ENCODE data around the gene ZNF777. TPM values are rescaled to one million over a fixed set of nuclear protein-coding genes. Genes with fewer than 3 reads are reported as not detected.
A peak's percentile ranks its signal among the peaks of the same experiment; 100 is the strongest.
"Not testable (repeated sequence)": the region's sequence is repeated elsewhere in the genome, so short reads cannot be mapped to it uniquely, and the experiment has no call there.

ZNF777 gene
- total RNA-seq, 1 donor from 2014 or later: 19.0 TPM

DNA sequence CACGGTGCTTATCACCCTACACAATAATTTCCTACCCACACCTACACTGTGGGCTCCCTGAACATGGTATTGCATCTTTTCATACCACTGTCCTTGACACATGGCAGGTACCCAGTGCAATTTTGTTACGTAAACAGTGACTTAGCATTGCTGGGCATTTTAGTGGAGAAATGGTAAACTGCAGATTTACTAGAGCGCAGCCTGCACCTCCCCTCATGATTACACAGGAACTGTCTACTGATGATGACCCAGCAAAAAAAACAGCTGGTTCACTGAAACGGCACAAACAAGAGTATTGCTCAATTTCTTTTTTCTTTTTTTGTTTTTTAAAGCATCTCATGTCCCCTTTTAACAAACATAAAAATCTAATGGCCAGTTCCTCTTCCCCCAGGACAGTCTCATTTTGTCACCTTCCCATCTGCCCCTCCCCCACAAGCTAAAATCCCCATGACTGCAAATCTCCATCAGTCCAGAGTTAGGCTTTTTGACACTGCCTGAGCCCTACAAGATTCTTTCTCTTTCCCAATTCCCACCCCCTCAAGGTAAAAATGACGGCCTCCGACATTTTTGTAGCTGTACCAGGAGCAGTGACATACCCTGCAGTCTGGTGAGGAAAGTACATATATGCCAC, 34.0 kb upstream of the ZNF777 start:
- H3K36me3 Mint-ChIP-seq (ENCODE audit: low read depth): peaks cover 32% of the 10 kb centered on the region
- H3K4me3 Mint-ChIP-seq: peak overlapping the region; percentile 61
- no peaks in the 10 kb centered on the region for H3K27me3 Mint-ChIP-seq (ENCODE audit: insufficient read depth)

DNA sequence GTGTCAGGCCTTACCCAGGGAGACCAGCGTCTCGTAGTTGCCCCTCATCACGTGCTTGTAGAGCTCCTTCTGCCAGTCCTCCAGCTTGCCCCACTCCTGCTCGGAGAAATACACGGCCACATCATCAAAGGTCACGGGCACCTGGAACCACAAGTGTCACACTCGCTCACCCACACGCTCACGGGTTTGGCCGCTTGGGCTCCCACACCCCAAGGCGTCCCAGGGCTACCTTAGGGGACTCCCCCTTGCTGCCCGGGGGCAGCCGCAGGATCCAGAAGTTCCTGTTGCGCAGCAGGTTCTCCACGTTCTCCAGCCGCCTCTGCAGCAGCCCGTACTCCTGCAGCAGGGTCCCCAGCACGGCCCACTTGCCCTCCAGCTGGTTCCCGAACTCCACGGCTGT, 33.1 kb upstream of the ZNF777 start:
- H3K9me3 Mint-ChIP-seq; DNase-seq (ENCODE audit: low spot score); H3K27ac Mint-ChIP-seq; H3K4me3 Mint-ChIP-seq; H3K27me3 Mint-ChIP-seq (ENCODE audit: insufficient read depth): not testable (repeated sequence)
- Mint-ChIP-seq H3K4me1 (ENCODE audit: low read depth) (peaks cover 25% of the 10 kb centered on the region), H3K36me3 (ENCODE audit: low read depth) (peaks cover 38% of the 10 kb centered on the region)
- intact Hi-C loops (cut with micrococcal nuclease): loop anchor here (10.0 kb wide), 1 partner anchor 179 kb away; no protein-coding TSS in a partner anchor

More for the DNA sequence above, 34.0 kb upstream of the ZNF777 start:
- intact Hi-C loops (cut with micrococcal nuclease): loop anchor here (5.0 to 10.0 kb wide), 6 partner anchors 180 to 508 kb away; partner anchors contain the start of genes ZNF282 and ZNF398
- DNase-seq (ENCODE audit: low spot score): no peak
- H3K4me1 Mint-ChIP-seq (ENCODE audit: low read depth): peaks cover 31% of the 10 kb centered on the region
- H3K27ac Mint-ChIP-seq: no peak overlapping the region
- no peaks in the 10 kb centered on the region for H3K9me3 Mint-ChIP-seq

DNA sequence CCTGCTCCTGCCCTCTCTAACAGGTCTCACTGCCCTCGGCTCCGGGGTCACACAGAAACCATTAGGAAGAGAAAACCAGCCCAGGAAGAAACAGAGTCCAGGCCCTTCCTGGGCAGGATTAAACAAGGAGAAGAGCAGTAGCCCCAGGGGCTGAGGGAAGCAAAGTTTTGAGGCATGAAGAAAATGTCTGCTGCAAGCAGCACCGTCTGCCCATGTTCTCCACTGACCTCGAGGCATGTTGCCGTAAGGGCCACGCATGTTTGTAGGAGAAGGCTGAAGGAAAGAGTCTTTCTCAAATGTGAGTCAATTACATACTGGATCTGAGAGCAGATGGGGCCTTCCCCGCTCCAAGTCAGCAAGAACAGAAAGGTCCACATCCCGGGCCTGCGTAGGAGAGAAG, 32.5 kb upstream of the ZNF777 start:
- Mint-ChIP-seq H3K27ac (no peak overlapping the region), H3K4me3 (no peak overlapping the region), H3K4me1 (ENCODE audit: low read depth) (peaks cover 25% of the 10 kb centered on the region), H3K9me3 (no peaks in the 10 kb centered on the region), H3K36me3 (ENCODE audit: low read depth) (peaks cover 41% of the 10 kb centered on the region), H3K27me3 (ENCODE audit: insufficient read depth) (no peaks in the 10 kb centered on the region)
- DNase-seq (ENCODE audit: low spot score): no peak
- intact Hi-C loops (cut with micrococcal nuclease): loop anchor here (10.0 kb wide), 1 partner anchor 179 kb away; no protein-coding TSS in a partner anchor

DNA sequence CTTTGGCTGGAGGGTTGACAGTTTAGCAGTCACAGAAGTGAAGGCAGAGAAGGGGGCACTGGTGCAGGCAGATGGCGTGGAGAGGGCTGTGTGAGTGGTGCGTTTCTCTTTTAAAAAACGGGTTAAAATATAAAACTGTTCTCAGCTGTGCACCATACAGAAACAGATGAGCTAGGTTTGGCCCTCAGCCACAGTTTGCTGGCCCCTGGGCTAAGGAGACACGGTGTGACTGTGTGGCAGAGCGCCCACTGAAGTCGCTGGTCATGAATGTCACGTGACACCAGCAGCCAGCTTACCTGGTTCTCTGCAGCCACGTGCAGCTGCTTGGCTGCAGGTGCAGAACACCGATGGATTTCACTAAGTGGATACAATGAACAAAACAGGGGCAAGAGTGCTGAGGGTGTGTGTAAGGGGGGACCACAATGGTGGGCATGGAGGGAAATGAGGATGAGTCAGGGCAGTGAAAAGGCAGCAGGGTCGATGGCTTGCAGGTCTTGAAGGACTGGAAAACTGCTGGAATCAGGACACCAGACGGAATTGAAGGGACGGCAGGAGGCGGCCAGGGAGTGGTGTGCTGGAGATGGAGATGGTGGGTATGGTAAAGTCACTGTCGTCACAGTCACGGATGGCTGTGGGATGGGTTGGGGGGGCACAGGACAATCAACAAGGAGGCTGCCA, 29.4 kb upstream of the ZNF777 start:
- Mint-ChIP-seq H3K27me3 (ENCODE audit: insufficient read depth) (no peaks in the 10 kb centered on the region), H3K27ac (no peak overlapping the region), H3K4me1 (ENCODE audit: low read depth) (peaks cover 9% of the 10 kb centered on the region), H3K9me3 (no peaks in the 10 kb centered on the region), H3K36me3 (ENCODE audit: low read depth) (peaks cover 61% of the 10 kb centered on the region), H3K4me3 (no peak overlapping the region)
- DNase-seq (ENCODE audit: low spot score): no peak
- intact Hi-C loops (cut with micrococcal nuclease): loop anchor here (10.0 kb wide), 1 partner anchor 175 kb away; no protein-coding TSS in a partner anchor

DNA sequence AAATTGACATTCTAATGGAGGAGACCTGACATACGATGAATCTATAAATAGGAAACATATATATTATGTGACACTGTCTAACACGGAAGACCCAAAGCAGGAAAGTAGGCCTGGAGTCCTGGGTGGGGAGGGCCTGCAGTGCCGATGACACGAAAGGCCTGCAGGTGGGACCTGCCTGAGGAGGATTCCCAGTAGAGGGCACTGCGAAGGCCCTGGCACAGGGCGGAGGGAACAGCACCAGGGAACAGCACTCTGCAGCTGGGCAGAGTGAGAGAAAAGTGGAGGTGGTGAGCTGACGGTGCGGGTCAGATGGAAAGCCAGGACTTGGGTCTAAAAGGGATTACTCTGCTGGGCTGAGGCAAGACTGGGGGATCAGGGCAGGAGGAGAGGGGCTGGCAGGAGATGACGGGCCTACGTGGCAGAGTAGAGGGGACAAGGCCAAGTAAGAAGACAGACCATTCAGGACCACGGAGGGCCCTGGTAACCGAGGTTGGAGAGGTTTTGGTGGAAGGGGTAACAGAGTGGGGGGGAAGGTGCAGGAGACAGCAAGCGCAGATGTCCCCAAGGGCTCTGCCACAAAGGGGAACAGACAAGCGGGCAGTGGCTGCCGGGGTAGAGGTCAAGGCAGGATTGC, 28.6 kb upstream of the ZNF777 start:
- intact Hi-C loops (cut with micrococcal nuclease): loop anchor here (10.0 kb wide), 1 partner anchor 175 kb away; no protein-coding TSS in a partner anchor
- peaks cover 2% of the 10 kb centered on the region for H3K4me1 Mint-ChIP-seq (ENCODE audit: low read depth)
- no peak overlapping the region for H3K27ac Mint-ChIP-seq
- no peaks in the 10 kb centered on the region for H3K27me3 Mint-ChIP-seq (ENCODE audit: insufficient read depth)
- no peaks in the 10 kb centered on the region for H3K9me3 Mint-ChIP-seq
- no peak for DNase-seq (ENCODE audit: low spot score)
- H3K36me3 Mint-ChIP-seq (ENCODE audit: low read depth): peaks cover 60% of the 10 kb centered on the region
- no peak overlapping the region for H3K4me3 Mint-ChIP-seq

DNA sequence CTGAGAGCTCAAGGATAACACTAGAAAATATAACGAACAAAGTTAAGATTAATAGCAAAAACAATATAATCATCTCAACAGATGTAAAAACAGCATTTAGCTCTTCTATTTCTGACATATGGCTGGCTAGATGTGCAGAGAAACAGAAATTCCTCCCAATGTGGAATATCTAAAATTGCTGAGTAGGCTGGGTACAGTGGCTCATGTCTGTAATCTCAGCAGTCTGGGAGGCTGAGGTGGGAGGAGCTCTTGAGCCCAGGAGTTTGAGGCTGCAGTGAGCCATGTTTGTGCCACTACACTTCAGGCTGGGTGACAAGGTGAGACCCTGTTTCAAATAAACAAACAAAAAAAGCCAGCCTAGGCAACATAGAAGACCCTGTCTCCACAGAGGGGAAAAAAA, 18.7 kb upstream of the ZNF777 start:
- DNase-seq (ENCODE audit: low spot score): no peak
- no peaks in the 10 kb centered on the region for H3K4me1 Mint-ChIP-seq (ENCODE audit: low read depth)
- no peaks in the 10 kb centered on the region for H3K27me3 Mint-ChIP-seq (ENCODE audit: insufficient read depth)
- no peak overlapping the region for H3K27ac Mint-ChIP-seq
- peaks cover 11% of the 10 kb centered on the region for H3K9me3 Mint-ChIP-seq
- H3K36me3 Mint-ChIP-seq (ENCODE audit: low read depth): peaks cover 28% of the 10 kb centered on the region
- intact Hi-C loops (cut with micrococcal nuclease): no loop called here
- H3K4me3 Mint-ChIP-seq: no peak overlapping the region

DNA sequence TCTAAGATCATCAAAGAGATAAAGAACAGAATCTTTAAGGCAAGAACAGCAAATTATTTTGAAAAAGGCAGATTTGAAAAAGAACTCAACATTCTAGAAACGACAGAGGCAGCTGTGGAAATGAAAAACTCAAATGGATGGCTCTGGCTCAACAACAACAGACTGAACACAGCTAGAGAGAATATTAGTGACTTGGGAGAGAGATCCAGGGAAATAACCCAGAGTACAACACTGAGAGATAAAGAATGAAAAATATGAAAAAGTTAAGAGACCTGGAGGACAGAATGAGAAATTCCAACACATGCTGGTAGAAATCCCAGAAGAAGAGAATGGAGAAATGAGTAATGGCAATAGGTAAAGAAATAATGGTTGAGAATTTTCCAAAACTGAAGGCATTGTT, 17.9 kb upstream of the ZNF777 start:
- no peaks in the 10 kb centered on the region for H3K27me3 Mint-ChIP-seq (ENCODE audit: insufficient read depth)

DNA sequence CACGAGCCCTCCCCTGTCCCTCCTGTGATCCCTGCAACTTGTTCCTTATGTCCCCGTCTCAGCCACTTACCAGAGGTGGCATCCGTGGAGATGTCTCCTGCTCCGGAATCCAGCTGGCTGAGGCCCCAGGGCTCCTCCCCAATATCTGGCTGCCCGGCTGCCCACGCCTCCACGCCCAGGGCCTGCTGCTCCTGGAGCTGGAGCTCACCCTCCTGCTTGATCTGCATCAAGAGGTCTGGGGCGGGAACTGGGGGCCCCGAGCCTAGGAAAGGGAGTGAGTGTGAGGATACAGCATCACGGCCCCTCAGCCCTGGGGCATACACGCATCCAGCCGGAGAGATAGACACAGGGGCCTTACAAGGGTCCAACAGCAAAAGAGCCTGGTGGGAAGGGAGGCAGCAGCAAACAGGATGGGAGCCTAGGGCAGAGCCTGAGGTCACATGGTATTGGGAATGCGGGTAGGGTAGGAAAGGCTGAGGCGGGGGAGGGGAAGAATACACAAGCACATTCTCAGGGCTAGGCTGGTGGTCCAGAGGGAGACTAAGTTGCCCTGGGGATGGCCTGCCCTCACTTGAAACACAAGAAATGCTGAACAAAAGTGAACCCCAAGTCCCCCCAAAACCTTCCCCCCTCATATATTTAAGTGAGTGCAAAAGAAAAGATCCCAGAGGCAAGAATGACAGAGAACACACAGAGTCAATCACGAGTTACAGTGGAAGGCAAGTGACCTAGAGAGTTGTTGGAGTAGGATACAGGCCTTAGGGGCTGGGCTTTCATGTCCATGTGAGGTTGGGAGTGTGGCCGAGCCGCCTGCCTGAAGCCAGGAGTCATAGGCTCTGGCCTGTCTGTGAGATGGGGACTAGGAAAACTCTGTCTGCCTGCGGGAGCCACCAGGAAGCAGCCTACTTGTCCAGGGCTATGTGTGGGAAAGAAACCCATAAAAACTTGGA, 16.9 kb upstream of the ZNF777 start:
- DNase-seq (ENCODE audit: low spot score): no peak

More for the DNA sequence above, 17.9 kb upstream of the ZNF777 start:
- Mint-ChIP-seq H3K27ac (no peak overlapping the region), H3K9me3 (peaks cover 11% of the 10 kb centered on the region), H3K4me1 (ENCODE audit: low read depth) (no peaks in the 10 kb centered on the region), H3K36me3 (ENCODE audit: low read depth) (peaks cover 29% of the 10 kb centered on the region), H3K4me3 (no peak overlapping the region)
- intact Hi-C loops (cut with micrococcal nuclease): no loop called here
- no peak for DNase-seq (ENCODE audit: low spot score)

DNA sequence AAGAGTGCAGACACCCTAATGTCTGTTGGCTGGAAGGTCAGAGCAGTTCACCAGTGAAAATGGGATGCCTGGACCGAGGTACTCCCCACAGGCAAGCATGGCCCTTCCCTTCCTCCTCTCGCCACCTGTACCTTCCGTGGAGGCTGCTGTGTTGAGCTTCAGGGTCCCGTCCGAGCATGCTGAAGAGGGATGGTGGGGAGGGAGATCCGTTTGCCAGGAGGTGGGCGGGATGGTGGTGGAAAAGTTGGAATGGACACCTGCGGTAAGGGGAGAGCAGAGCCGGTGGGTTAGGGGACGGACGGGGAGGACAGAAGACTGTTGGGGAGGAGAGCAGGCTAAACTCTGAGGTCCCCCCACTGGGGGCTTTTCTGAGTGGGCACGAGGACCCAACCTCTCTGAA, 15.9 kb upstream of the ZNF777 start:
- no peaks in the 10 kb centered on the region for H3K4me1 Mint-ChIP-seq (ENCODE audit: low read depth)
- H3K27ac Mint-ChIP-seq: no peak overlapping the region
- no peak for DNase-seq (ENCODE audit: low spot score)
- intact Hi-C loops (cut with micrococcal nuclease): no loop called here
- H3K36me3 Mint-ChIP-seq (ENCODE audit: low read depth): peaks cover 39% of the 10 kb centered on the region
- H3K27me3 Mint-ChIP-seq (ENCODE audit: insufficient read depth): no peaks in the 10 kb centered on the region
- H3K4me3 Mint-ChIP-seq: no peak overlapping the region
- peaks cover 11% of the 10 kb centered on the region for H3K9me3 Mint-ChIP-seq

More for the DNA sequence above, 16.9 kb upstream of the ZNF777 start:
- Mint-ChIP-seq H3K27me3 (ENCODE audit: insufficient read depth) (no peaks in the 10 kb centered on the region), H3K27ac (no peak overlapping the region), H3K4me1 (ENCODE audit: low read depth) (no peaks in the 10 kb centered on the region), H3K4me3 (no peak overlapping the region), H3K9me3 (peaks cover 11% of the 10 kb centered on the region), H3K36me3 (ENCODE audit: low read depth) (peaks cover 34% of the 10 kb centered on the region)
- intact Hi-C loops (cut with micrococcal nuclease): no loop called here

DNA sequence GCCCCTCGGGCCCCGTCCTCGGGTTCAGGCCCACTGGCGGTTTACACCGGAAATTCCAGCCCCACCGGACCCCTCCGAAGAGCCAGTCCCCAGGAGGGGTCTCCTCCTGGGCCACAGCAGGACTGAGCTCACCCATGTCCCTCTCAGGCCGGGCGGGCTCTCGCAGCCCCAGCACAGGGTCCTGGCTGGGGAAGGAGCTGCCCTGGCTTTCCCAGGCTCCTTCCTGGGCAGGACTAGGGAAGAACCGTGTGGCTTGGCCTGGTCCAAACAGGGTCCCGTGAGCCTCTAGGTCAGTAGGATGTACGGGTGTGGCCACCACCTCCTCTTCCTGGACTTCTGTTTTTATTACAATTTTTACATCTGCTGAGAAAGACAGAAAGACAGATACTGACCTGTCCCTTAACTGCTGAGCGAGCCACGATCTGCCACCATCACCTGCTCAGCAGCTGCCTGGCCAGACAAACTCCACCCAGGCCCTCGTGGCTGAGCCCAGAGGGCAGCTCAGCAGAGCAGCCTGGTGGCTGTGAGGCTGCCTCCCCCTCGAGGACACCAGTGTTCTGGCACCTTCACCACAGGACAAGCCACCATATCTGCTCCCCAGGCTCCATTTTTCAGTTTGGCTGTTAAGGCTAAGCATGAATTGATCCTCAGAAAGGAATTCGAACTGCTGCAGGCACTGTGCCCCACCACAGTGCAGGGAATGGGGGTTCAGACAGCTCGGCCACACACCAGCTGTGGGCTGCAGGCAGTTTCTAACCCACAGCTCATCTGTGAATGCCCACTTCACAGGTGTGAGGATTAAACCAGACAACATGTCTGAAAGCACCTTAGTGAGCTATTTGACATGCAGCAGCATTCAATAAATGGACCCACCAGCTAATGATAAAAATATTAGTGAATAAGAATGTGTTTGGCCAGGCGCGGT, 14.5 kb upstream of the ZNF777 start:
- no peak for DNase-seq (ENCODE audit: low spot score)
- intact Hi-C loops (cut with micrococcal nuclease): no loop called here
- H3K36me3 Mint-ChIP-seq (ENCODE audit: low read depth): peaks cover 44% of the 10 kb centered on the region
- peaks cover 11% of the 10 kb centered on the region for H3K9me3 Mint-ChIP-seq
- H3K4me3 Mint-ChIP-seq: no peak overlapping the region
- no peaks in the 10 kb centered on the region for H3K4me1 Mint-ChIP-seq (ENCODE audit: low read depth)
- H3K27ac Mint-ChIP-seq: no peak overlapping the region
- H3K27me3 Mint-ChIP-seq (ENCODE audit: insufficient read depth): no peaks in the 10 kb centered on the region

DNA sequence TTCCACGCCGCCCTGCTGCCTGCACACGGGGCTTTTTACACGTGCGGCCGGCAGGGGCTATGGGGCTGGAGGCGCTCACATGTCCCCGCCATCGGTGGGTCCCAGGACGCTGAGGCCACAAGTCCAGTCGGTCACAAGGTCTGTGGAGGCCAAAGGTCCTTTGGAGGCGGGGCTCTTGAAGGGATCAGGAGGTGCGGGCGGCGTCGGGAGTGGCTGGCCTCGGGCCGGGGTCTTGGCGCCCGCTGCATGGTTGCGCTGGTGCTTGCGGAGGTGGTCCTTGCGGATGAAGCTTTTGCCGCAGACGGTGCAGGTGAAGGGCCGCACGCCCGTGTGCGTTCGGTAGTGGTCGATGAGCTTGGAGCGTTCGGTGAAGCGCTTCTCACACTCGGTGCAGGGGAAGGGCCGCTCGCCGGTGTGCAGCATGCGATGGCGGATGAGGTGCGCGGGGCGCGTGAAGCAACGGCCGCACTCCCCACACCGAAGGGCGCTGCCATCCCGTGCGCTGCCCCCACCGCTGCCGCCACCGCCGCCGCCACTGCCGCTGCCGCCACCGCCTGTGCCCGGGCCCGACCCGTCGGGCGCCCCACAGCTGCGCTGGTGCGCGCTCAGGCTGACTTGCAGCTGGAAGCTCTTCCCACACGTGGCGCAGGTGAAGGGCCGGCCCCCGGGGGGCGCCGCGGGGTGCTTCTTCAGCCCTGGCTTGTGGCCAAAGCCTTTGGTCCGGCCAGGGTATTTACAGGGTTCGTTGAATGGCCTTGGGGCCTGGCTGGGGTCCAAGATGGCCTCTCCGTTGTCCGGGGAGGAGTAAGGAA, 13.7 kb upstream of the ZNF777 start:
- H3K36me3 Mint-ChIP-seq (ENCODE audit: low read depth): peaks cover 49% of the 10 kb centered on the region

More for the DNA sequence above, 13.7 kb upstream of the ZNF777 start:
- H3K27me3 Mint-ChIP-seq (ENCODE audit: insufficient read depth): no peaks in the 10 kb centered on the region
- intact Hi-C loops (cut with micrococcal nuclease): no loop called here
- DNase-seq (ENCODE audit: low spot score): no peak
- no peaks in the 10 kb centered on the region for H3K4me1 Mint-ChIP-seq (ENCODE audit: low read depth)
- H3K9me3 Mint-ChIP-seq: peaks cover 11% of the 10 kb centered on the region
- H3K27ac Mint-ChIP-seq: no peak overlapping the region
- H3K4me3 Mint-ChIP-seq: no peak overlapping the region
